Urothelium cell line (cell line): Measurements from ENCODE around the gene CCDC192.
A peak's percentile ranks its signal among the peaks of the same experiment; 100 is the strongest.

Experiments used
- DNase-seq: peaks from one replicate; pipeline ENCODE4 v3.0.0; 2011; ENCODE audit warnings: low spot score, mixed read lengths
- FAIRE-seq: peaks from 2 replicates; lab custom pipeline; 2011; peaks lifted over from hg19 to GRCh38; lab: Jason Lieb, UNC

The CCDC192 gene

DNA sequence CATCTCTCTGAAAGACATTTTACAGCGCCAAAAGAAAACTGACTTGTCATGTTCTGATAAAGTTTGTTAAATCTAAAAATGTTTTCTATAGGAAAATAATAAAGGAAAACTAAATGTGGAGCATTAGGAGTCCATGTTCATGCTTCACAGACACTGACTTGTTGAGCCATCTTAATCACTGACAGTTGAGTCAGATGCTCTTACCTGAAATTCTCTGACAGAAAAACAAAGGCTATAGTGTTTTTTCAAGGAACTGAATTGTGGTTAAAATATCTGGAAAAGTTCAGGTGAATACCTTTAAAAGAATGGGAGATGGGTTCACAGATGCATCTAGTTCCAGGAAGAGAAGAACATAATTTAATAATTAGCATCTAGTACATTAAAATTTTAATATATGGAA is 266.9 kb downstream of the CCDC192 start:
- DNase-seq (no peak), FAIRE-seq (no peak)

DNA sequence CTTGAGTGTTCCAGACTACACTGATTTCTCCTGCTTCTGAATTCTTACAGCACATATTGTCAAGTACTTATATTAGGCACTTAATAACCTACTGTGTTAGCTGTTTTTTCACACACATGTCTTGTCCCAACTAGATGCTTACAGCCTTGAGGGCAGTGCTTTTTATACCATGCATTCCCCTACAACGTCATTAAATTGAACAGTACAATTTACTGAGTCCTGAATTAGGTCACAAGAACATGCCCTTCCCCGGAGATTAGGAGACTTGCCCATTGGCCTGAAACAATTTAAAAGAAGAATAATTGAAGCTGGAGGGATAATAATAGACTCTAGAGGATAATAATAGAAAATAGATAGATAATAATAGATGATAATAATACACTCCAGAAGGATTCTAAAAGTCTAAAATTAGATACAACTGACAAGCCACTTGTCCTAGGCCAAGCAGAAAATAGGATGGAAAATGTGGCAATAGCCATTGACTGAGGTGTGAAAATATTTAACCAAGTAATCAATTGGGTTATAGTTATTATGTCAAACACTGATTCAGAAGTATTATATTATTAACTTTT is 267.7 kb downstream of the CCDC192 start:
- DNase-seq (no peak), FAIRE-seq (no peak)

DNA sequence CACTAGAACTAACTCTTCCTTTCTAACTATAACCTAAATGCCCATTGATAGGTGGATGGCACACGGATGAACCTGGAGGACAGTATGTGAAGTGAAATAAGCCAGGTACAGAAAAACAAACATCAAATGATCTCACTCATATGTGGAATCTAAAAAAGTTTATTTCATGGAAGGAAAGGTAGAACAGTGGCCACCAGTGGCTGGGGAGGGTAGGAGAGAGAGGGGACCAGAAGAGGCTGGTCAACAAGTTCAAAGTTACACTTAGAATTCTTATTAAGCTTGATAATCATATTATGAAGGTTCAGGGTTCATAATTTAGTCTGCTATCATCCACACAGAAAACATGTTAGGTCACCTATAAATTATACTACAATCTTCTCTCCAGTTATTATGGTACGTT is 272.8 kb downstream of the CCDC192 start:
- DNase-seq (no peak), FAIRE-seq (no peak)

DNA sequence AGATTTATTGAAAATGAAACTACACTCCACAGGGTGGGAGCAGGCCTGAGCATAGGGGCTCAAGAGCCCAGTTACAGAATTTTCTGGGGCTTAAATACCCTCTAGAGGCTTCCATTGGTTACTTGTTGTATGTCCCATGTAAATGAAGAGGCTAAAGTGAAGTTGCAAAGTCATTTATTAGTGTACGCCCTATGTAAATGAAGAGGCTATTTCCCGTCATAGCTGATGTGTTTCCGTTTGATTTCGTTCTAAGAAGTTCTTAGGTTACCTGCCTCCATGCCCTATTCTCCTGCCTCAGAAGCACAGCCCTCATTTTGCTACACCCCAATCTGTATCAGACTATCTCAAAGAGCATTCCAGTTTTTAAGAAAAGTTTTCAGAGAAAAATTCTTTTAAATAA is 273.3 kb downstream of the CCDC192 start:
- no peak for FAIRE-seq
- DNase-seq: no peak

DNA sequence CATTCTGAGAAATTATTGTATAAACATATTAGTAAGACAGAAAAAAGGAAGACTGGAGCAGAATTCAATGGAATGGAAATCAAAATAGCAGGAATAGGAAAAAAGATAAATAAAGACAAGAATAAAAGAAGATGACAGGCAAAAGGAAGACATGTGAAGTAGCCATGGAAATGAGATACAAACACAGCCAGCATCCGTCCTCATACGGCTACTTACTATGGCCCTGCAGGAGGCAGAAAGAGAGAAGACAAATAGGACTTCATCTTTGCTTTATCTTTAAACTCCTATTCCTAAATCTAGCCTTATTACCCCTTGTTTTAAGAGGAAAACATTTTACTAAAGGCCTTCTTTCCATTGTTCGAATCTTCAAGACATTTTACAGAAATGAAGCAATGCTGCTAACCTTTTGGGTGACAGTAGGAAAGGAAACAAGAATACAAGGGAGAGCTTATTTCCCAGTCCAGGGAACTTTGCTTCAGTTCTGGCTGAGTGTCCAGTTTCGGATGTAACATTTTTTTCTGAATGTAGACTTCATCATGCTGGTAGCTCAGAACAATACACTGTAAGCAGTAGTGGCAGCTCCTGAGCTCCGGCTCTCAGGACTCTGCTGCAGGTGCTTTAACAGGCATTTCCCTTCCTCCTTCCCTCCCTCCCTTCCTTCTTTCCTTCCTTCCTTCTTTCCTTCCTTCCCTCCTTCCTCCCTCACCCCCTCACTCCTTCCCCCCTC is 274.0 kb downstream of the CCDC192 start:
- FAIRE-seq (no peak), DNase-seq (no peak)

DNA sequence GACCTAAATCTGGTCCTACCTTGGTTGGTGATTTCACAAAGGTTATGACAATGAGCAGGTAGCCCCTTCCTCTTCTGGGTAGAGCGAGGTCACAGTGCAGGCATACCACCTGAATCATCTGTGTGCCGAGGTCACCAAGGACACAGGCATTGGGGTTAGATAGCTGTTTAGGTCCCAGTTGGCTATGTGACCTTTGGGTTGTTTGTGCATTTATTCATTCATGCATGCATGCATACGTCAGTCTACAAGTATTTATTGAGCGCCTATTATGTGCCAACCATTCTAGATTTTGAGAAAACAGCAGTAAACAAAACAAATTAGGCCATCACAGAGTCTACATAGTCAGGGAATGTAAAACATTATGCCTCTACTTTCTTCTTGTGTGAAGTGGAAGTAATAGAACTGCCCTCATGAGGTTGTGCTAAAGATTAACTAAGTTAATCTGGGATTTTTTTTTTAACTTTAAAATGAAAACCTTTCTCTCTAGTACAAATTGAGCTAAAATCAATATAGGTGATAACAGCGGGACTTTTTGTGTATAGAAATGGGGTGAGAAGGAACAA is 275.6 kb downstream of the CCDC192 start:
- no peak for DNase-seq
- no peak for FAIRE-seq

DNA sequence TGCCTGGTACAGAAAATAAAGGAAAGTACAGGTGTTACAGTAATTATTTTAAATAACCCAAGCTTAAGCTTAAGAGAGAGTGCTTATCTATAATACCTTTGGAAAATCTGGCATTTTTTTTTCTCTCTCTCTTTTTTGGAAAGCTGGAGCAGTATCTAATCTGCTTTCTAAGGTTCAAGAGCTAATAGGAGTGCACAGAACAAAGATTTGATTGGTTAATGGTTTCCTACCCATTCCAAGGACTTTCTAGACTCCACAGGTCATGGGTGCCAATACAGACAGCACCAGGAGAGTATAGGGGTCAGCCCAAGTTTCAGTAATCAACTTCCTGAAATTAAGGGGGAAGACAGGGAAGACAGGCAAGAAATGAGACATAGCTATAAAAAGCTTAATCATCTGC is 276.3 kb downstream of the CCDC192 start:
- FAIRE-seq (no peak), DNase-seq (no peak)

DNA sequence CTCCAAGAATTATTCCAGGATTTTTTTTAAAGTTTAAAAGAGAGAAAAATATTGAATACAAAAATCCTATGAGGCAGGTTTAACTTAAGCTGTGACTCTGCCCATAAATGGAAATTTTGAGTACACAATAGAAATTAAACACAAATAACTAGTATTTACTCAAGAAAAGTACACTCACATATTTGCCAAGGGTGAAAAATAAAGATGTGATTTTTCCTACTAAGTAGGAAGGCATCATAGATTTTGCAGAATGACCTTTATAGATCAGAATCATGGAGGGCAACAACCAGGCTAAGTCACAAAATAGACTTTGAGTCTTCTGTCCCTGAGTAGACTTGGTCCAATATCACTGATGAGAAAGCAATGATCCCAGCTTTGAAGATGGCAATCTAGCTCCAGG is 277.7 kb downstream of the CCDC192 start:
- no peak for FAIRE-seq

DNA sequence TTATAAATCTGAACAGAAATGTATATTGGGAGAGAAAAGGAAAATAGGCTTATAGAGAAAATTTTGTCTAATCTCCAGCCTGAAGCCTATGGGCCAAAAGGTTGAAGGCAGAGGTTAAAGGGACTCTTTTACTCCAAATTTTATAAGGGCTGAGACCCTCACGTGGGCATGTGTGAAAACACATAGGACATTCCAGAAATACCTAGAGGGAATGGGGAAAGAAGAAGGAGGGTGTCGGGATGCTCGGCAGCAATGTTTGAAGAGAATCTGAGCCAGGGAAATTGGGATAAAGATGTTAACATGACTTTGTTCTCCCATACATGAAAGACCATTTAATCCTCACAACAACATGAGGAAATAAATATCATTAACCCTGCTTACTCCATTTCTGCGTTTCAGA is 278.3 kb downstream of the CCDC192 start:
- no peak for DNase-seq
- FAIRE-seq: no peak

More for the DNA sequence above, 277.7 kb downstream of the CCDC192 start:
- DNase-seq: no peak

DNA sequence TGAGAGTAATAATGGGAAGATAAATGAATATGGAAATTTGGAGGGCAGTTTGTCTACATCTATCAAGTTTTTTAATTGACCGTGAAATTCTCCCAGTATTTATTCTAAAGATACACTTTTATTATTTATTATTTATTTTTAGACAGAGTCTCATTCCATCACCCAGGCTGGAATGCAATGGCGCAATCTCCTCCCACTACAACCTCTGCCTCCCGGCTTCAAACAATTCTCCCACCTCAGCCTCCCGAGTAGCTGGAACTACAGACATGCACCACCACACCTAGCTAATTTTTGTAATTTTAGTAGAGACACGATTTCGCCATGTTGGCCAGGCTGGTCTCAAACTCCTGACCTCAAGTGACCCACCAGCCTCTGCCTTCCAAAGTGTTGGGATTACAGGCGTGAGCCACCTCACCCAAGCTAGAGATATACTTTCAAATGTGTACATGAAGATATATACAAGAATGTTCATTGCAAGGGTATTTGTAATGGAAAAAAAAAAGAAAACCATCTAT is 282.7 kb downstream of the CCDC192 start:
- no peak for FAIRE-seq
- DNase-seq: no peak

DNA sequence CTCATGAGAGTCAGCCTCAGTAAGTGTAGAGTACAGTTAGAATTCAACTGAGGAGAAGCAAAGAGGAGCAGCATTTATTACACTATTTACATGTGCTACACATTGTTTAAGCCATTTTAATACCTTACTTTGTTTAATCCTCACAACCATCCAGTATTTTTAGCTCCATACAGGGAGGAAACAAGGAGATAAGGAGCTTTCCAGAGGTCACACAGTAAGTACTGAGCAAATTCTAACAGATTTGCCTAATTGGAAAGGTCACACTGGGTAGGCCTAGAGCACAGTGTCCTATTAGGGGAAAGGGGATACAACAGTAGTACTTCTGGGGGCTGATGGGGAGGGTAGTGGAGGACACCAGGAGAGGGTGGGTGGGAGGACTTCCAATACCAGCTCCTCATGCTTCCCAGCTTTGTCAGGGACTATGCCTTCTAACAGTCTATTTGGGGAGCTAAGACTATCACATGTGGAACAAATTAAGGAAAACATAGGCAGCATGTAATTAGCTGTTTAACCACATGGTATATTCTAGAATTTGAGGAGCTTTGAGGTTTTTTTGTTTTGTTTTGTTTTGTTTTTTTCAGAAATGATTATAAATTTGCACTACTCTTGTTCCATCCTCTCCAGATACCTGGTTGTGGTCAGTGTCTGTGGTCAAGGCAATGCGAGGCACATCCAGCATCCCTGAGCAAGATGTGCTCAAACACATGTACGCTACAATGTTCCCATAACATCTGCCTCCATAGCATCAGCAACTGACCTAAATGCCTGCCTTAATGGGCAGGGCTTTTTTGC is 284.4 kb downstream of the CCDC192 start:
- peak; percentile 47 for DNase-seq

DNA sequence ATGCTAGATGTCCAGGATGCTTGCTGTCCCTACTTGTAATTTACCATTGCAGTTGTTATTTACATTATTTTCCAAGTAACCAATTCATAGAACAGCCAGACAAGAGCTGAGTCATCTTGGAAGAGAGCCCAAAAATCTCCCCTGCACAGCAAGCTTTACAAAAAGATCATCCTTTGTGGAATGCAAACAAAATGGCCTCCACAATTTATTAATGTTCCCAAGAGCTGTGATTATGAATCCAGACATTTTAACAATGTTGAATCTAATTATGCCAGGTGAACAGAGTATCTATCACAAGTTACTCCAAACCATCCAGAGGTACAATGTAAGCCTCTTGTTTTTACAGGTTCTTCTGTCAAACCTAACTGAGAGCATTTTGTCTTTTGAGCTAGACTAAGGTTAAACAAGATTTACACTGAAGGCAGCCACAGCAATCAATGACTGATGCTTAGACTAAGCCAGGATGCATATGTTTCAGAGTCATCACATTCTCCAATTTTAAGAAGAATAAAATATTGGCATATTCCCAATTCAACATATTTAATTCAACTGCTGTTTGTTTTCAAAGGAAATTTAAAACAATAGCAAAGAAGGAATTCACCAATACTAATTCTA is 285.1 kb downstream of the CCDC192 start:
- DNase-seq: peak; percentile 62
- peak; percentile 72 for FAIRE-seq

More for the DNA sequence above, 284.4 kb downstream of the CCDC192 start:
- no peak for FAIRE-seq
